Neural cell (in vitro differentiated cells): ENCODE data around the gene NEK10. TPM values are rescaled to one million over a fixed set of nuclear protein-coding genes. Genes with fewer than 3 reads are reported as not detected.

Experiments
- H2AFZ ChIP-seq: fragments of 200-600, 300-800 bp; sonication (generic), shearing (Covaris generic); 2 replicates; pipeline ENCODE4 v1.6.0; 2014; ENCODE audit warnings: low read depth, mild to moderate bottlenecking, antibody characterized with exemption, low read length, moderate library complexity
- H3F3A ChIP-seq: fragments of 200-600 bp; shearing (Covaris generic); 2 replicates; pipeline ENCODE4 v1.6.1; 2016; ENCODE audit warnings: mild to moderate bottlenecking, moderate library complexity, mixed read lengths, antibody characterized with exemption, low read length; ENCODE audit not compliant: insufficient read depth, poor library complexity, severe bottlenecking
- H3K27ac ChIP-seq: fragments of 200-600, 300-800 bp; sonication (generic), shearing (Covaris generic); 2 replicates; pipeline ENCODE4 v1.5.1; 2014; ENCODE audit warnings: mild to moderate bottlenecking, low read length, moderate library complexity
- H3K27me3 ChIP-seq: fragments of 300-800, 200-600 bp; sonication (generic), shearing (Covaris generic); 2 replicates; pipeline ENCODE4 v1.6.0; 2014; ENCODE audit warnings: mild to moderate bottlenecking, low read depth, low read length, moderate library complexity; ENCODE audit not compliant: insufficient read depth
- H3K36me3 ChIP-seq: fragments of 300-800, 200-600 bp; sonication (generic), shearing (Covaris generic); 2 replicates; pipeline ENCODE4 v1.5.1; 2014; ENCODE audit warnings: mild to moderate bottlenecking, antibody characterized with exemption, low read length, moderate library complexity; ENCODE audit not compliant: insufficient read depth
- H3K4me2 ChIP-seq: fragments of 300-800, 200-600 bp; sonication (generic), shearing (Covaris generic); 2 replicates; pipeline ENCODE4 v1.6.0; 2014; ENCODE audit warnings: mild to moderate bottlenecking, low read length
- H3K4me3 ChIP-seq: fragments of 300-800, 200-600 bp; sonication (generic), shearing (Covaris generic); 2 replicates; pipeline ENCODE4 v1.5.1; 2014; ENCODE audit warnings: mild to moderate bottlenecking, low read length, moderate library complexity
- H3K79me2 ChIP-seq: fragments of 200-600 bp; shearing (Covaris generic); replicated peaks from 2 replicates; pipeline ENCODE4 v1.6.0; 2014; ENCODE audit warnings: mild to moderate bottlenecking, low read length, moderate library complexity; ENCODE audit not compliant: insufficient read depth
- H3K9ac ChIP-seq: fragments of 300-800, 200-600 bp; sonication (generic), shearing (Covaris generic); 2 replicates; pipeline ENCODE4 v1.6.1; 2016; ENCODE audit warnings: mild to moderate bottlenecking, low read length, mixed read lengths
- H3K9me2 ChIP-seq: fragments of 200-600 bp; shearing (Covaris generic); 2 replicates; pipeline ENCODE4 v1.6.1; 2016; ENCODE audit warnings: mild to moderate bottlenecking, low read length, mixed read lengths; ENCODE audit not compliant: insufficient read depth
- H3K9me3 ChIP-seq: fragments of 200-600, 300-800 bp; sonication (generic), shearing (Covaris generic); 2 replicates; pipeline ENCODE4 v1.6.1; 2016; ENCODE audit warnings: mild to moderate bottlenecking, mixed run types, low read length, moderate library complexity, mixed read lengths
- H4K20me1 ChIP-seq: fragments of 200-600 bp; shearing (Covaris generic); 2 replicates; pipeline ENCODE4 v1.6.1; 2016; ENCODE audit warnings: mild to moderate bottlenecking, mixed run types; ENCODE audit not compliant: insufficient read depth
- EP300 ChIP-seq: fragments of 450-650 bp; conservative IDR thresholded peaks from 2 replicates; pipeline ENCODE4 v1.6.1; 2014; ENCODE audit warnings: antibody characterized with exemption, mild to moderate bottlenecking, moderate library complexity; ENCODE audit not compliant: poor library complexity, severe bottlenecking
- EZH2 ChIP-seq: fragments of 200-600, 300-800 bp; shearing (Covaris generic), sonication (generic); IDR thresholded peaks from 2 replicates; pipeline ENCODE4 v1.6.1; 2014; ENCODE audit warnings: antibody characterized with exemption, low read length, borderline replicate concordance, mild to moderate bottlenecking; ENCODE audit not compliant: insufficient read depth, poor library complexity, severe bottlenecking
- MXI1 ChIP-seq: fragments of 450-650 bp; conservative IDR thresholded peaks from 2 replicates; pipeline ENCODE4 v1.6.1; 2014; ENCODE audit warnings: antibody characterized with exemption, mild to moderate bottlenecking; ENCODE audit not compliant: poor library complexity, severe bottlenecking
- POLR2AphosphoS5 ChIP-seq: IDR thresholded peaks from 2 replicates; pipeline ENCODE4 v1.6.1; 2012
- RAD21 ChIP-seq: fragments of 450-650 bp; conservative IDR thresholded peaks from 2 replicates; pipeline ENCODE4 v1.6.1; 2014; ENCODE audit warnings: antibody characterized with exemption, mild to moderate bottlenecking, moderate library complexity
- SMC3 ChIP-seq: fragments of 450-650 bp; conservative IDR thresholded peaks from 2 replicates; pipeline ENCODE4 v1.6.1; 2014; ENCODE audit warnings: antibody characterized with exemption, mild to moderate bottlenecking, moderate library complexity; ENCODE audit not compliant: poor library complexity
- TAF1 ChIP-seq: IDR thresholded peaks from 2 replicates; pipeline ENCODE4 v1.6.1; 2012; ENCODE audit warnings: low read depth
- polyA plus RNA-seq: library from polyadenylated mRNA; depleted of rRNA; stranded (reverse); fragments of >200 nt; gene quantifications from 2 replicates; pipeline ENCODE4 v1.2.3, GENCODE V29; 2014
- TF ChIP-seq, protein P1 (sequence below): fragments of 450-650 bp; IDR thresholded peaks from 2 replicates; pipeline ENCODE4 v1.5.1; 2014; ENCODE audit warnings: antibody characterized with exemption, mild to moderate bottlenecking, moderate library complexity; ENCODE audit not compliant: poor library complexity, severe bottlenecking
- TF ChIP-seq, protein P2 (sequence below): IDR thresholded peaks from 2 replicates; pipeline ENCODE4 v1.6.1; 2012; ENCODE audit warnings: borderline replicate concordance

The NEK10 gene
- polyA plus RNA-seq, 1 donor from 2014 or later, result 17.6 TPM

DNA sequence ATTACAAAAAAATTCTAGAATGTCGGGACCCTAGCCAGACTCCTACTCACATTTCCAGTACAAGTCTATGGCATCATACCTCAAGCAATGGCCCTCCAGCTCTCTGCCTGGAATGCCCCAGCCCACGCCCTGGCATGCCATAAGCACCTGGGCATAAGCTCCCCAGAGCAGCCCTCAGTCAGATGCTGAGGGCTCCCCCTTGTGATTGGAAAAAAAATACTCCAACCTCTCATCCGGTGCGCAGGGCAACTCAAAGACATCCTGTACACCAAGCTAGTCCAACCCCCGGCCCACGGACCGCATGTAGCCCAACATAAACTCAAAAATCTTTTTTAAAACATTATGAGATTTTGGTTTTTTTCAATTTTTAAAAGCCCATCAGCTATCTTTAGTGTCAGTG, 115.4 kb downstream of the NEK10 start:
- H3K9me3 ChIP-seq, result no peaks in the 10 kb centered on the region
- H3K4me3 ChIP-seq, result no peak overlapping the region
- no peaks in the 10 kb centered on the region for H3K9me2 ChIP-seq
- H4K20me1 ChIP-seq, result no peaks in the 10 kb centered on the region
- H3F3A ChIP-seq, result no peaks in the 10 kb centered on the region
- no peak for TF ChIP-seq SMC3
- TF ChIP-seq, protein P1, sequence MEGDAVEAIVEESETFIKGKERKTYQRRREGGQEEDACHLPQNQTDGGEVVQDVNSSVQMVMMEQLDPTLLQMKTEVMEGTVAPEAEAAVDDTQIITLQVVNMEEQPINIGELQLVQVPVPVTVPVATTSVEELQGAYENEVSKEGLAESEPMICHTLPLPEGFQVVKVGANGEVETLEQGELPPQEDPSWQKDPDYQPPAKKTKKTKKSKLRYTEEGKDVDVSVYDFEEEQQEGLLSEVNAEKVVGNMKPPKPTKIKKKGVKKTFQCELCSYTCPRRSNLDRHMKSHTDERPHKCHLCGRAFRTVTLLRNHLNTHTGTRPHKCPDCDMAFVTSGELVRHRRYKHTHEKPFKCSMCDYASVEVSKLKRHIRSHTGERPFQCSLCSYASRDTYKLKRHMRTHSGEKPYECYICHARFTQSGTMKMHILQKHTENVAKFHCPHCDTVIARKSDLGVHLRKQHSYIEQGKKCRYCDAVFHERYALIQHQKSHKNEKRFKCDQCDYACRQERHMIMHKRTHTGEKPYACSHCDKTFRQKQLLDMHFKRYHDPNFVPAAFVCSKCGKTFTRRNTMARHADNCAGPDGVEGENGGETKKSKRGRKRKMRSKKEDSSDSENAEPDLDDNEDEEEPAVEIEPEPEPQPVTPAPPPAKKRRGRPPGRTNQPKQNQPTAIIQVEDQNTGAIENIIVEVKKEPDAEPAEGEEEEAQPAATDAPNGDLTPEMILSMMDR, result peak; percentile 21
- TF ChIP-seq EP300, result no peak
- H3K27ac ChIP-seq, result no peak overlapping the region
- no peak overlapping the region for H2AFZ ChIP-seq
- H3K79me2 ChIP-seq, result no peaks in the 10 kb centered on the region
- no peaks in the 10 kb centered on the region for H3K36me3 ChIP-seq
- no peak overlapping the region for H3K4me2 ChIP-seq
- H3K27me3 ChIP-seq, result no peaks in the 10 kb centered on the region
- no peak overlapping the region for H3K9ac ChIP-seq

DNA sequence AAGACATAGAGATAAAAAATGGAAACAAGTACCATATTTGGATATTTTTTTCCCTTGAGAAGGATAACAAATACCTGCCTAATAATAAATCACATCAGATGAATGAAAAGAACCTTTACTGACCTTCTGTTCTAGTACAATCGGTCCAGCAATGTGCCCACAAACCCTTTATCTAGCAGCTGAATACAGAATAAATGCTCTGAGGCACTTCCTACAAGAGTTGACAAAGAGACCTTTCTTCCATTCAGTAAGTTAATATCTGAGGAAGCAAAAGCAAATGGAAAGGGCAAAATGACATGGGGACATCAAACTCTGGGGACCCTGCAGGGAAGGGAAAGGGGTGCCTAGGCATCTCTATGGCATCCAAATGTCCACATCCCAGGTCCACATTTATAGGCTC, 115.8 kb downstream of the NEK10 start:
- no peaks in the 10 kb centered on the region for H4K20me1 ChIP-seq
- H3K9me2 ChIP-seq, result no peaks in the 10 kb centered on the region
- no peaks in the 10 kb centered on the region for H3K79me2 ChIP-seq
- no peaks in the 10 kb centered on the region for H3K36me3 ChIP-seq
- no peaks in the 10 kb centered on the region for H3F3A ChIP-seq
- TF ChIP-seq SMC3 (no peak), MXI1 (no peak), EZH2 (no peak), POLR2AphosphoS5 (no peak), TAF1 (no peak), RAD21 (no peak), EP300 (no peak)
- TF ChIP-seq, protein P2, sequence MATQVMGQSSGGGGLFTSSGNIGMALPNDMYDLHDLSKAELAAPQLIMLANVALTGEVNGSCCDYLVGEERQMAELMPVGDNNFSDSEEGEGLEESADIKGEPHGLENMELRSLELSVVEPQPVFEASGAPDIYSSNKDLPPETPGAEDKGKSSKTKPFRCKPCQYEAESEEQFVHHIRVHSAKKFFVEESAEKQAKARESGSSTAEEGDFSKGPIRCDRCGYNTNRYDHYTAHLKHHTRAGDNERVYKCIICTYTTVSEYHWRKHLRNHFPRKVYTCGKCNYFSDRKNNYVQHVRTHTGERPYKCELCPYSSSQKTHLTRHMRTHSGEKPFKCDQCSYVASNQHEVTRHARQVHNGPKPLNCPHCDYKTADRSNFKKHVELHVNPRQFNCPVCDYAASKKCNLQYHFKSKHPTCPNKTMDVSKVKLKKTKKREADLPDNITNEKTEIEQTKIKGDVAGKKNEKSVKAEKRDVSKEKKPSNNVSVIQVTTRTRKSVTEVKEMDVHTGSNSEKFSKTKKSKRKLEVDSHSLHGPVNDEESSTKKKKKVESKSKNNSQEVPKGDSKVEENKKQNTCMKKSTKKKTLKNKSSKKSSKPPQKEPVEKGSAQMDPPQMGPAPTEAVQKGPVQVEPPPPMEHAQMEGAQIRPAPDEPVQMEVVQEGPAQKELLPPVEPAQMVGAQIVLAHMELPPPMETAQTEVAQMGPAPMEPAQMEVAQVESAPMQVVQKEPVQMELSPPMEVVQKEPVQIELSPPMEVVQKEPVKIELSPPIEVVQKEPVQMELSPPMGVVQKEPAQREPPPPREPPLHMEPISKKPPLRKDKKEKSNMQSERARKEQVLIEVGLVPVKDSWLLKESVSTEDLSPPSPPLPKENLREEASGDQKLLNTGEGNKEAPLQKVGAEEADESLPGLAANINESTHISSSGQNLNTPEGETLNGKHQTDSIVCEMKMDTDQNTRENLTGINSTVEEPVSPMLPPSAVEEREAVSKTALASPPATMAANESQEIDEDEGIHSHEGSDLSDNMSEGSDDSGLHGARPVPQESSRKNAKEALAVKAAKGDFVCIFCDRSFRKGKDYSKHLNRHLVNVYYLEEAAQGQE, result no peak
- TF ChIP-seq, protein P1, result no peak
- no peak overlapping the region for H3K4me3 ChIP-seq
- H3K9me3 ChIP-seq, result no peaks in the 10 kb centered on the region
- H3K9ac ChIP-seq, result no peak overlapping the region
- H2AFZ ChIP-seq, result no peak overlapping the region
- no peak overlapping the region for H3K27ac ChIP-seq
- no peak overlapping the region for H3K4me2 ChIP-seq
- no peaks in the 10 kb centered on the region for H3K27me3 ChIP-seq
